Sigmoid colon (tissue), 4 donors: ENCODE measurements around the gene ZNF202.

Experiments
- POLR2A ChIP-seq, 2 donors: fragments of 450-650 bp; IDR thresholded peaks; one replicate each; pipeline ENCODE4 v1.6.1; 2016; ENCODE audit warnings: antibody characterized with exemption in 2 of 2, mild to moderate bottlenecking in 2 of 2, moderate library complexity in 2 of 2
- POLR2AphosphoS5 ChIP-seq, 4 donors: sonication (generic); formaldehyde crosslinking; IDR thresholded peaks; one replicate each; pipeline ENCODE4 v1.6.1; 2017; ENCODE audit warnings: antibody characterized with exemption in 4 of 4
- TF ChIP-seq, protein P1 (sequence below), 4 experiments: fragments of 450-650 bp in 3 of 4; fragments of 200-600 bp in 1 of 4; IDR thresholded peaks; one replicate each; pipeline ENCODE4 v1.5.1; 2016 to 2019; ENCODE audit warnings: antibody characterized with exemption in 4 of 4, mild to moderate bottlenecking in 3 of 4, moderate library complexity in 2 of 4

DNA sequence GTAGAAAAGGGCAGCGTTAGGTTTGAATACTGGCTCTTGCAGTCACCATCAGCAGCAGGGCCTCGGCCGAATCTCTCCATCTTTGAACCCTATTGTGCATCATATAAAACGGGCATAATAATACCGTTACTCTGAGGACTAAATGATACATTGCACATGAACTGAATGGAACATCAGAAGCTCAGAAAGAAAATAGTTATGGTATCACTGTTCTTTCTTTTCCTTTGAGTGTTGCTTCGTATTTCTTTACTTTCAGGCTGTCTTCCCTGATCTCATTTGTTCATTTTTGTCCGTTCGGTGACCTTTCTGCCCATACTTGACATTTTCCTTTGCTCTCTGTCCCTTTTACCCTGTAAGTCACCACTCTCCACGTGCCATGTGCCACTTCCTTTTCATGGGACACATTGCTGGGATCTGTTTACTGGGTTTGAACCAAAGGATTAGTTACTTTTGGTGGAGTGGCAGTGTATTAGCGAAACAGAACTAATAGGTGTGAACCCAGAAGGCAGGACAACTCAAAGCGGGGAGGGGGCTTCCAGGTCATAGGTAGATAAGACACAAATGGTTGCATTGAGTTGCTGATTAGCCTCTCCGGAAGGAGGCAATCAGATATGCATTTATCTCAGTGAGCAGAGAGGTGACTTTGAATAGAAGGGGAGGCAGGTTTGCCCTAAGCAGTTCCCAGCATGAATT is 717 bp upstream of the ZNF202 start:
- TF ChIP-seq, protein P1, sequence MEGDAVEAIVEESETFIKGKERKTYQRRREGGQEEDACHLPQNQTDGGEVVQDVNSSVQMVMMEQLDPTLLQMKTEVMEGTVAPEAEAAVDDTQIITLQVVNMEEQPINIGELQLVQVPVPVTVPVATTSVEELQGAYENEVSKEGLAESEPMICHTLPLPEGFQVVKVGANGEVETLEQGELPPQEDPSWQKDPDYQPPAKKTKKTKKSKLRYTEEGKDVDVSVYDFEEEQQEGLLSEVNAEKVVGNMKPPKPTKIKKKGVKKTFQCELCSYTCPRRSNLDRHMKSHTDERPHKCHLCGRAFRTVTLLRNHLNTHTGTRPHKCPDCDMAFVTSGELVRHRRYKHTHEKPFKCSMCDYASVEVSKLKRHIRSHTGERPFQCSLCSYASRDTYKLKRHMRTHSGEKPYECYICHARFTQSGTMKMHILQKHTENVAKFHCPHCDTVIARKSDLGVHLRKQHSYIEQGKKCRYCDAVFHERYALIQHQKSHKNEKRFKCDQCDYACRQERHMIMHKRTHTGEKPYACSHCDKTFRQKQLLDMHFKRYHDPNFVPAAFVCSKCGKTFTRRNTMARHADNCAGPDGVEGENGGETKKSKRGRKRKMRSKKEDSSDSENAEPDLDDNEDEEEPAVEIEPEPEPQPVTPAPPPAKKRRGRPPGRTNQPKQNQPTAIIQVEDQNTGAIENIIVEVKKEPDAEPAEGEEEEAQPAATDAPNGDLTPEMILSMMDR (IDR thresholded peaks at IDR 0.05) = no peak
- TF ChIP-seq POLR2AphosphoS5 (IDR thresholded peaks at IDR 0.05) (no peak), POLR2A (IDR thresholded peaks at IDR 0.05) (no peak)
